KMS-11 (cell line): ENCODE data around the gene ZFP14.

Experiments
- H2AFZ ChIP-seq: fragments of 200-600 bp; sonication (generic); 2 replicates; pipeline ENCODE4 v1.6.1; 2016; ENCODE audit warnings: antibody characterized with exemption, mixed run types, low read depth
- H3K27ac ChIP-seq: fragments of 200-600 bp; sonication (generic); 2 replicates; pipeline ENCODE4 v1.6.1; 2016; ENCODE audit warnings: mild to moderate bottlenecking, mixed run types
- H3K27me3 ChIP-seq: fragments of 200-600 bp; sonication (generic); 2 replicates; pipeline ENCODE4 v1.6.1; 2017; ENCODE audit warnings: mild to moderate bottlenecking, low read depth, mixed run types, moderate library complexity; ENCODE audit not compliant: insufficient read depth
- H3K36me3 ChIP-seq: fragments of 200-600 bp; sonication (generic); 2 replicates; pipeline ENCODE4 v1.6.1; 2017; ENCODE audit warnings: mild to moderate bottlenecking, mixed run types; ENCODE audit not compliant: insufficient read depth
- H3K4me1 ChIP-seq: fragments of 200-600 bp; sonication (generic); 2 replicates; pipeline ENCODE4 v1.6.1; 2016; ENCODE audit warnings: mild to moderate bottlenecking, low read depth, mixed run types; ENCODE audit not compliant: poor library complexity, severe bottlenecking
- H3K4me2 ChIP-seq: fragments of 200-600 bp; sonication (generic); 2 replicates; pipeline ENCODE4 v1.7.0; 2016; ENCODE audit warnings: mild to moderate bottlenecking, mixed run types
- H3K4me3 ChIP-seq: fragments of 200-600 bp; sonication (generic); IDR thresholded peaks from 2 replicates; pipeline ENCODE4 v1.6.1; 2017; ENCODE audit warnings: low read depth, low read length, mixed read lengths; ENCODE audit not compliant: insufficient read depth
- H3K79me2 ChIP-seq: fragments of 200-600 bp; sonication (generic); 2 replicates; pipeline ENCODE4 v1.6.1; 2016; ENCODE audit warnings: low read depth, mixed run types; ENCODE audit not compliant: insufficient read depth
- H3K9ac ChIP-seq: fragments of 200-600 bp; sonication (generic); 2 replicates; pipeline ENCODE4 v1.6.1; 2016; ENCODE audit warnings: mild to moderate bottlenecking, mixed run types
- H4K20me1 ChIP-seq: fragments of 200-600 bp; sonication (generic); 2 replicates; pipeline ENCODE4 v1.6.1; 2016; ENCODE audit warnings: mild to moderate bottlenecking, mixed run types; ENCODE audit not compliant: insufficient read depth
- TF ChIP-seq, protein P1 (sequence below): fragments of 200-600 bp; sonication (generic); conservative IDR thresholded peaks from 2 replicates; pipeline ENCODE4 v1.6.1; 2017; ENCODE audit warnings: low read depth, mild to moderate bottlenecking, antibody characterized with exemption, low read length, moderate library complexity, mixed read lengths

The ZFP14 gene

DNA sequence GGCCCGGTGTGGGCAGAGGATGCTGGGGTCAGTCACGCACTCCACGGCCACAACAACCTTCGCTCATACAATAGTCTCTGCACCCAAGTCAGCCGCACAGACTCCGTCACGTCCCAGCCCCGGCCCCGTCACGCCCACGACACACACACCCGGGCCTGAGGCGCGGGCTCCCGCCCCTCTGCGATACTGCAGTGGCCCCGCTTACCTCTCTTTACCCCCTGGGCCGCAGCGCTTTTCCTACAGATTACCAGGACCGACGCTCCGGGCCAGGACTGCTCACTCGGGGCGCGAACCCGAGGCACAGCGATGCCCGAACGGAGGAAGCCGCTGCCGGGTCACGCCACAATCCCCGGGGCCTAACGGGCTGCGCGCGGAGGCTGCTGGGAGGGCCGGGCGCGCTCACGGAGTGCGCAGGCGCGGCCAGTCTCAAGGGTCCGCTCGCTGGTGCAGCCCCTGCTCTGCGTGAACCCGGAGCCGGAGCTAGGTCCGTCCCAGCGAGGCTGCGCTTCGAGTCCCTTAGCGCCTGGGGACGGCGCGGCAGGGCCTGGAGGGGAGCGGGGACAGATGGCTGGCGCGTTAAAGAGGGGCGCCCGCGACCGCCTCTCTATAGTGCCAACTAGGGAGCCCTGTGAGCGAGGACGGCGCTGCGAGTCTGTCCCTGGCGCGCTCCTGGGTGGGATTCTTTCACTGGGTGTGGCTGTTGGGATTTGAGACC, 39.4 kb upstream of the ZFP14 start, which contains the start of gene ZFP82:
Gene ZFP82, minus strand, starts transcription at position 358 of the 715 bp plus-strand sequence. CDS start 8,855 bp downstream, outside the sequence.
- Histone ChIP-seq H3K27ac (no peak within 1 kb of the TSS), H3K36me3 (no peaks in the 10 kb centered on the region), H4K20me1 (no peaks in the 10 kb centered on the region), H3K27me3 (no peaks in the 10 kb centered on the region), H3K9ac (no peak within 1 kb of the TSS), H2AFZ (no peak within 1 kb of the TSS), H3K79me2 (no peaks in the 10 kb centered on the region), H3K4me3 (no peak within 1 kb of the TSS), H3K4me2 (no peak within 1 kb of the TSS), H3K4me1 (no peaks in the 10 kb centered on the region)
- TF ChIP-seq, protein P1, sequence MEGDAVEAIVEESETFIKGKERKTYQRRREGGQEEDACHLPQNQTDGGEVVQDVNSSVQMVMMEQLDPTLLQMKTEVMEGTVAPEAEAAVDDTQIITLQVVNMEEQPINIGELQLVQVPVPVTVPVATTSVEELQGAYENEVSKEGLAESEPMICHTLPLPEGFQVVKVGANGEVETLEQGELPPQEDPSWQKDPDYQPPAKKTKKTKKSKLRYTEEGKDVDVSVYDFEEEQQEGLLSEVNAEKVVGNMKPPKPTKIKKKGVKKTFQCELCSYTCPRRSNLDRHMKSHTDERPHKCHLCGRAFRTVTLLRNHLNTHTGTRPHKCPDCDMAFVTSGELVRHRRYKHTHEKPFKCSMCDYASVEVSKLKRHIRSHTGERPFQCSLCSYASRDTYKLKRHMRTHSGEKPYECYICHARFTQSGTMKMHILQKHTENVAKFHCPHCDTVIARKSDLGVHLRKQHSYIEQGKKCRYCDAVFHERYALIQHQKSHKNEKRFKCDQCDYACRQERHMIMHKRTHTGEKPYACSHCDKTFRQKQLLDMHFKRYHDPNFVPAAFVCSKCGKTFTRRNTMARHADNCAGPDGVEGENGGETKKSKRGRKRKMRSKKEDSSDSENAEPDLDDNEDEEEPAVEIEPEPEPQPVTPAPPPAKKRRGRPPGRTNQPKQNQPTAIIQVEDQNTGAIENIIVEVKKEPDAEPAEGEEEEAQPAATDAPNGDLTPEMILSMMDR: no peak

DNA sequence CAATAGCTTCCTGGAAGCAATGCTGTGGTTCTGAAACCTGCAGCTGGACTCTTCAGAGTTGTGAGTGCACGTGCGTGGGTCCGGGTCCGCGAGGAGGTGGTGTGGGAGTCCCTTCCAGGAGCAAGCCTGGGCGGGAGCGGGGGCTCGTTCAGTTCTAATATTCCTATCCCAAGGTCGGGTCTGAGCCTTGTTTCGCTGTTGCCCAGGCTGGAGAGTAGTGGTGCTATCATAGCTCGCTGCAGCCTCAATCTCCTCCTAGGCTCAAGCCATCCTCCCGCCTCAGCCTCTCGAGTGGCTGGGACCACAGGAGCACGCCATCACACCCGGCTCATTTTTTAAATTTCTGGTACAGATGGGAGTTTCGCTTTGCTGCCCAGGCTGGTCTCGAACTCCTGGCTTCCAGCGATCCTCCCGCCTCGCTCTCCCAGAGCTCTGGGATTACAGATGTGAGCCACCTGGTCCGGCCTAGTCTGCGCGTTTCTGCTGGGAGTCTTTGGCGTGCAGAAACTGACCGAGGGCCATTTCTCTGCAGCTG, 38.8 kb upstream of the ZFP14 start:
- H3K27me3 ChIP-seq: no peaks in the 10 kb centered on the region
- no peak overlapping the region for H3K4me3 ChIP-seq
- H4K20me1 ChIP-seq: no peaks in the 10 kb centered on the region
- TF ChIP-seq, protein P1: no peak
- H3K4me1 ChIP-seq: no peaks in the 10 kb centered on the region
- H3K27ac ChIP-seq: no peak overlapping the region
- no peaks in the 10 kb centered on the region for H3K36me3 ChIP-seq
- H3K79me2 ChIP-seq: no peaks in the 10 kb centered on the region
- no peak overlapping the region for H2AFZ ChIP-seq
- no peak overlapping the region for H3K4me2 ChIP-seq
- H3K9ac ChIP-seq: no peak overlapping the region

DNA sequence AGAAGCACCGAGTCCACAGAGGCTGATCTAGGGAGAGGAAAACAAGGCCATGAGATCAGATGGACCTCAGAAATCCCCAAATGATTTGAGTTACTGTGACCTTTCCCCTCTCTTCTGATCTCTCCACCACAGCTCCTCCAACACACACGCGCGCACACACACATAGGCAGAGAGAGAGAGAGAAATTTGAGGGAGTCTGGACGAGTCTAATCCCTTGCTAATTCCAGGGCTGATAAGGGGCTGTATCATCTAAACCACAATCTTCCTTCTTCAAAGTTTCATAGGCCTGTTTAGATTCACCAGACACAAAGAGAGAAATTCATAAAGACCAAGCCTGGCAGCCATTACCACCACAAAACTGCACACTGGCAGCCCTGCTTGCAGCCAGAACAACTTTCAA, 30.8 kb upstream of the ZFP14 start:
- TF ChIP-seq, protein P1: no peak
- H3K36me3 ChIP-seq: no peaks in the 10 kb centered on the region
- no peak overlapping the region for H3K27ac ChIP-seq
- H3K4me3 ChIP-seq: no peak overlapping the region
- no peaks in the 10 kb centered on the region for H3K4me1 ChIP-seq
- H3K27me3 ChIP-seq: no peaks in the 10 kb centered on the region
- no peak overlapping the region for H3K4me2 ChIP-seq
- H4K20me1 ChIP-seq: no peaks in the 10 kb centered on the region
- H3K79me2 ChIP-seq: no peaks in the 10 kb centered on the region
- no peak overlapping the region for H3K9ac ChIP-seq
- no peak overlapping the region for H2AFZ ChIP-seq

DNA sequence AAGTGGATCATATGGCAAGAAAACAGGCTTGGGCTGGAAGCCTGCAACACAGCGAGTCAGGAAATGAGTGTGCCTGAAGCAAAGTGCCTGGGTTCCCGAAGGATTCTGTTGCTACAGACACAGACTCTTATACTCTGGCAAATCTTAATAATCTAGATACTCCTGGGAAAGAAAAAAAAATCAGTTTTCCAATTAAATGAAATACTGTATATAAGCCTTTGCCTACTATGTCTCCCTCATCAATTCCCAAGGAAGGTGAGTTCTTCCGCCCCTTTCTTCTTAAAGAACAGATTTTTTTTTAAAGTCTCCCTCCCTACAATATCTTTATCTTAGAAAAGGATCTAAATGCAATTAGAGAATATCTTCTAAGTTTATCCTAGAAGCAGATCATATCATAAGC, 29.1 kb upstream of the ZFP14 start:
- Histone ChIP-seq H3K4me1 (no peaks in the 10 kb centered on the region), H2AFZ (no peak overlapping the region), H3K36me3 (no peaks in the 10 kb centered on the region), H3K27ac (no peak overlapping the region), H3K9ac (no peak overlapping the region), H3K4me2 (no peak overlapping the region), H4K20me1 (no peaks in the 10 kb centered on the region), H3K4me3 (no peak overlapping the region), H3K79me2 (no peaks in the 10 kb centered on the region), H3K27me3 (no peaks in the 10 kb centered on the region)
- TF ChIP-seq, protein P1: no peak
